GM21825 (cell line): ENCODE results near the gene NQO2.
A peak's percentile ranks its signal among the peaks of the same experiment; 100 is the strongest.

Source experiments
- ATAC-seq: cut with Tn5 transposase; IDR thresholded peaks from one replicate; pipeline ENCODE4 v1.9.1; 2021; ENCODE audit warnings: mild to moderate bottlenecking, moderate library complexity; ENCODE audit not compliant: unreplicated experiment

NQO2 gene

GRCh38 chr6:2999618-3000557 is at the start of gene NQO2:
Gene NQO2 (plus strand): TSS chr6:2999894. CDS start chr6:3006553, 6,659 bp downstream.
- ATAC-seq, result peak; percentile 73

GRCh38 chr6:2950713-2951112 is 49.0 kb upstream of the NQO2 start:
- no peak for ATAC-seq

GRCh38 chr6:2951728-2952127 is 48.0 kb upstream of the NQO2 start:
- no peak for ATAC-seq

- ATAC-seq, result peak; percentile 73
These were observed 47.1 kb upstream of the NQO2 start for GRCh38 chr6:2952557-2953095.

DNA sequence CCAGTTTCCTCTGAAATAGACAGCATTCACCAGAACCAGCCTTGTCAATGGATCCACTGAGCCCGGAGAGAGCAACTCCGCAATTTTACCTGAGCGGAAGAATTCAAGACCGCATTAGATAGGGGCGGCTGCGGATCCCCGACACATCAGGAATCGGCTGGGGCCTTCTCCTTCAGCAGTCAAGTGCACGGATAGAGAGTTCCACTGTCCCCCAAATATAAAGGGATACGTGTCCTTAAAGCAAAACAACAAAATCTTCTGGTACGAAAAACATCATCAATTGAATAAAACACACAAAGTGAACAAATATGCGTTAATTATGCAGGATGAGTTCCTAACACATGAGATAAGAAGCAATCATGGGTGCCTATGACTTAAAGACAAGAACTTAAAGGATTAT is 46.6 kb upstream of the NQO2 start:
- ATAC-seq, result no peak

GRCh38 chr6:2956930-2957685 is 42.6 kb upstream of the NQO2 start:
- no peak for ATAC-seq

DNA sequence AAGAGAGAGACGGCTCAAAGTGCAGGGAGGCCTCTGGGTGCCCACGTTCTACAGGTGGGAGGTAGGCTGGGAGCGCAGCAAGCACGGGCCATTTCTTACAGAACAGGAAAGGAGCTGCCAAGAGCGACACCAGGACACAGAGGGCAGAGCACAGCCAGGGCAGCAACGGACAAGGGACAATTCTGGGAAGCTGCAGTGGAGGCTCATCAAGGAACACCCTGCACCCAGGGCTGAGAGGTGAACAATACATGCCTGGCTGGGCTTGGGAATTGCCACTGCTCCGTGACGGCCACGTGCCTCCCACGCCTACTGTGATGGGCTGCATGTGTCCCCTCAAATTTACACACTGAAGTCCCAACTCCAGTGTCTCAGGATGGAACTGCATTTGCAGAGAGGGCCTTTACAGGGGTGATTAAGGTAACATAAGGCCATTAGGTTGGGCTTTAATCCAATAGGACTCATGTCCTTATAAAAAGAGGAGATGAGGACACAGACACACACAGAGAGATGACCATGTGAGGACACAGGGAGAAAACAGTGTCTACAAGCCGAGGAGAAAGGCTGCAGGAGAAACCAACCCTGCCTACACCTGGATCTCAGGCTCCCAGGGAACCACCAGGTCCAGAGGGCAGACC is 41.9 kb upstream of the NQO2 start:
- ATAC-seq, result no peak

- ATAC-seq, result no peak
These were observed 41.4 kb upstream of the NQO2 start for GRCh38 chr6:2958331-2958711.

- no peak for ATAC-seq
These were observed 40.9 kb upstream of the NQO2 start for GRCh38 chr6:2958776-2959175.

- no peak for ATAC-seq
These were observed 39.6 kb upstream of the NQO2 start for GRCh38 chr6:2959909-2960719.

- no peak for ATAC-seq
These were observed 38.8 kb upstream of the NQO2 start for GRCh38 chr6:2960935-2961334.

DNA sequence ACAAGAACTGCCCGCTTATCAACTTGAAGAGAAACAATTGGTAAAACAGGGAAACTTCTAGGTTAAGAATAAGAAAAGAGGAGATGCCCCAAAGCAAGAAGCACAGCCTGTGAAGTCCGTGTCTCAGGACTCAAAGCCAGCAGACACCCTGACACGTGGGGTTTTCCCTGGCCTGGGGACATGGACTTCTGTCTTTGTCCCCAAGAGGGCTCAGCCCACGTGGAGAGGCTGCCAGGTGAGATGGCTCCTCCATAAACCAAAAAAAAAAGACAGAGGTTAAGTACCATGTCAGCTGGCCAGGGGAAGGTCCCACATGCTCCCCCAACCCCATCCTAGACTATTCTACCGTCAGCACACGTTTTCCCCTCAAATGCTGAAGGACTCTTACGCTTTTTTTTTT is 38.2 kb upstream of the NQO2 start:
- ATAC-seq, result no peak

DNA sequence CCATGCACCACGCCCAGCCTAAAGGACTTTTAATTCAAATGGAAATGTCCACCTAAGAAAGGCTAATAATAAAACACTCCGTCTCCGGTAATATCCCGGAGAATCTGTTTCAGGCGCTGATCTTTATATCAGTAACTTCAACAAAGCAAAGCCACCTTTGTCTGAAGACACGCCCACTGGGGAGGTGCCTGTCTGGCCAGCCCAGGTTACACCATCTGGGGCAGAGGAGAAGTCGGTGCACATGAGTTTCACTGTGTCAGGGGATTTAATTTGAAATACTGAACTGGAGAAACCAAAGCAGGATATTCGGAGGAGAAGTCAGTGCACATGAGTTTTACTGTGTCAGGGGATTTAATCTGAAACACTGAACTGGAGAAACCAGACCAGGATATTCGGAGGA is 37.7 kb upstream of the NQO2 start:
- no peak for ATAC-seq

DNA sequence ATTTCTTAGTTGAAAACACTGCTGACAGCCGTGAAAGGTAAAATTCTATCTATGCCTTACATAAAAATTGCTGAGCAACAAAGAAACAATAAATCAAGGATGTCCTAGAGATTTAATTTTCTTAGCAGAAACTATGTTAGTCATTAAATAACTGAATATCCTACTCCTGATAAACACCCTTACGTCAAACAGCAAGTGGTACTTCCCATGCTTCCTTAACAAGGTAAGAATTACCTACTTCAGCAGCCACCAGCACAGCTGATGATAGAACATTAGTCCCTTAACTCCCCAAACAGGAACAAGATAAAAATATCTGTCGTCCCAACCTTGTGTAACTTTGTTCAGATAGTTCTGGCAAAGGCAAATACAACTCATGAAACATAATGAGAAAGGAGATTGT is 37.1 kb upstream of the NQO2 start:
- no peak for ATAC-seq

DNA sequence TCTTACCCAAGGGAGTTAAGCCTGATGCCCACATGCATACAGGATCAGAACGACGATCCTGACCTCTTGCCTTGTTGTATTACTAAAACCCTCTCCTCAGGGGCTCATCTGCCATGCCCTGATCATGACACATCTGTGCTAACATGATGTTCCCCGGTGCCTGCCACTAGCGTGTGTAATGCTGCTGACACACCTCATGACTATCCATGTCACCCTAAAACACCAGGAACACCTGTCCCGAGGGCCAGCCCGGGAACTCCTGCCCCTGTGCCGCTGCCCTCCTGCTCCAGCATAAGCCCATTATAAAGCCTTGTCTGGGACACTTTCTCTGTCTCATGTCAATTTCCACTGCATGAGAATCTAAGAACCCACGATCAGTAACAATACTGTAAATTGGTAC is 35.9 kb upstream of the NQO2 start:
- no peak for ATAC-seq

- no peak for ATAC-seq
These were observed 34.7 kb upstream of the NQO2 start for GRCh38 chr6:2964793-2965505.

- ATAC-seq, result no peak
These were observed 33.3 kb upstream of the NQO2 start for GRCh38 chr6:2966347-2966746.

DNA sequence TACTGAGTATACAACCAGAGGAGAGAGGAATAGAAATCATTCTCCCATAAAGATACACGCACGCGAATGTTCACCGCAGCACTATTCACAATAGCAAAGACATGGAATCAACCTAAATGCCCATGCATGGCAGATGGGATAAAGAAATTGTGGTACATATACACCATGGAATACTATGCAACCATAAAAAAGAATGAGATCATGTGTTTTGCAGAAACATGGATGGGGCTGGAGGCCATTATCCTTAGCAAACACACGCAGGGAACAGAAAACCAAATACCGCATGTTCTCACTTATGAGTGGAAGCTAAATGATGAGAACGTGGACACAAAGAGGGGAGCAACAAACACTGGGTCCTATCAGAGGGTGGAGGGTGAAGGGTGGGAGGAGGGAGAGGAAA is 31.8 kb upstream of the NQO2 start:
- ATAC-seq, result no peak

DNA sequence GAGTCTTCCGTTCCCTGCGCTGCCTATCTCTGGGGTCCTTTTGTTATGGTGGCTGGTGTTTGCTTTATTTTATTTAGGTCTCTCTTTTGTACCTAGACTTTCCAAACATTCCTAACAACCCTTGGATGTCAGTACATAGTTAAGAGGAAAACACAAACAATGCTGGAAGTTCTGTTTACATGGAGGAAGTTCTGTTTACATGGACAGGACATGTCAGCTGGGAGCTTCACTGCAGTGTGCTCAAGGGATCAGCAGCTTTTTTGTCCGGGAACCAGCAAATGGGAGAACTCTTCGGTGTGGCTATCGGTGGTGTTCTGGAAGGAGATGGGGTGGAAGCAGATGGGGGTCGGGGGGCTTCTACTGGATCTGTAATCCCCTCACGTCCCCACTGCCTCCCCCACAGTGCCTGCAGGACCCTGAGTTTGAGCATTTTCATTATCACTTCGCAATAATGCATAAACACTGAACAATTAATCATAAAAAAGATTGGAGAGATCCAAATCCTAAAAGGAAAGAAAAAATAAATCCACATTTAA is 31.0 kb upstream of the NQO2 start:
- ATAC-seq, result no peak

- ATAC-seq, result no peak
These were observed 30.1 kb upstream of the NQO2 start for GRCh38 chr6:2969549-2969948.
